Stomach (tissue), 4 donors: ENCODE measurements around the gene TBC1D5.

Source experiments
- CTCF ChIP-seq, 7 experiments: fragments of 450-650 bp in 4 of 7; fragments of 200-600 bp in 3 of 7; sonication (generic) in 3 of 7; IDR thresholded peaks; one replicate each; pipeline ENCODE4 v1.5.1; 2016 to 2019; ENCODE audit warnings: antibody characterized with exemption in 7 of 7, control low read depth in 2 of 7, mild to moderate bottlenecking in 1 of 7
- POLR2AphosphoS5 ChIP-seq, 3 donors: sonication (generic); formaldehyde crosslinking; IDR thresholded peaks; one replicate each; pipeline ENCODE4 v1.6.1; 2016; ENCODE audit warnings: antibody characterized with exemption in 3 of 3

DNA sequence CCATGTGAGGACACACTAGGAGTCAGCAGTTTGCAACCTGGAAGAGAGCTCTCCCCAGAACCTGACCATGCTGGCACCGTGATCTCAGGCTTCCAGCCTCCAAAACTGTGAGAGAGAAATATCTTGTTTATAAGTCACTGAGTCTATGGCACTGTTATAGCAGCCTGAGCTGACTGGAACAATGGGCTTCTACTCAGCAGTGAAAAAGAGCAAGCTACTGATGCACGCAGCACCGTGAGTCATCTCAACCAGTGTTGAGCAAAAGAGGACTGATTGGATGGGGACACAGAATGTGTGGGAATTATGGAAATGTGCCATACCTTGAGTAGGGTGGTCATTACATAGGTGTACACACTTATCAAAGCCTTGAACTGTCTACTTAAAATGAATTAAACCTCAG lies 627.2 kb downstream of the TBC1D5 start:
- TF ChIP-seq CTCF (IDR thresholded peaks at IDR 0.05) (no peak), POLR2AphosphoS5 (IDR thresholded peaks at IDR 0.05) (no peak)
